Tibial artery (tissue), 4 donors: ENCODE results near the gene TERC.
A peak's percentile ranks its signal among the peaks of the same experiment; 100 is the strongest.

Source experiments
- DNase-seq, 2 donors: peaks; one replicate each; pipeline ENCODE4 v3.0.0-alpha.2; 2019
- H3K27ac ChIP-seq, 2 donors: fragments of 200-600 bp; sonication (generic) in 1 of 2; 1 replicate in 1 of 2; 2 replicates in 1 of 2; pipeline ENCODE4 v1.5.1; 2018 to 2019; ENCODE audit warnings: mild to moderate bottlenecking in 1 of 2
- H3K27me3 ChIP-seq, 2 donors: fragments of 200-600 bp; sonication (generic) in 1 of 2; one replicate each; pipeline versions ENCODE4 v1.5.1 to v1.6.0; 2016 to 2019
- H3K36me3 ChIP-seq, 3 donors: fragments of 200-600 bp; sonication (generic) in 2 of 3; one replicate each; pipeline ENCODE4 v1.5.1; 2016 to 2019; ENCODE audit warnings: mild to moderate bottlenecking in 2 of 3
- H3K4me1 ChIP-seq, 4 donors: fragments of 200-600 bp; sonication (generic) in 2 of 4; 1 replicate in 3 of 4; 2 replicates in 1 of 4; pipeline ENCODE4 v1.5.1; 2016 to 2019
- H3K4me3 ChIP-seq, 2 donors: fragments of 200-600 bp; sonication (generic) in 1 of 2; 1 replicate in 1 of 2; 2 replicates in 1 of 2; pipeline ENCODE4 v1.5.1; 2018 to 2019; ENCODE audit warnings: mild to moderate bottlenecking in 2 of 2
- H3K9me3 ChIP-seq, 3 donors: fragments of 200-600 bp; sonication (generic) in 1 of 3; one replicate each; pipeline ENCODE4 v1.5.1; 2016 to 2019
- intact Hi-C: fragments of 100-400 bp; cut with DNase I; formaldehyde crosslinking; loops from one replicate; pipeline ENCODE4 v1.15.0; 2023; ENCODE audit warnings: low total_unique reads
- TF ChIP-seq, protein P1 (sequence below), 2 experiments: fragments of 200-600 bp in 1 of 2; fragments of 450-650 bp in 1 of 2; IDR thresholded peaks; one replicate each; pipeline ENCODE4 v1.5.1; 2017 to 2019; ENCODE audit warnings: antibody characterized with exemption in 2 of 2, mild to moderate bottlenecking in 1 of 2, moderate library complexity in 1 of 2

TERC gene

DNA sequence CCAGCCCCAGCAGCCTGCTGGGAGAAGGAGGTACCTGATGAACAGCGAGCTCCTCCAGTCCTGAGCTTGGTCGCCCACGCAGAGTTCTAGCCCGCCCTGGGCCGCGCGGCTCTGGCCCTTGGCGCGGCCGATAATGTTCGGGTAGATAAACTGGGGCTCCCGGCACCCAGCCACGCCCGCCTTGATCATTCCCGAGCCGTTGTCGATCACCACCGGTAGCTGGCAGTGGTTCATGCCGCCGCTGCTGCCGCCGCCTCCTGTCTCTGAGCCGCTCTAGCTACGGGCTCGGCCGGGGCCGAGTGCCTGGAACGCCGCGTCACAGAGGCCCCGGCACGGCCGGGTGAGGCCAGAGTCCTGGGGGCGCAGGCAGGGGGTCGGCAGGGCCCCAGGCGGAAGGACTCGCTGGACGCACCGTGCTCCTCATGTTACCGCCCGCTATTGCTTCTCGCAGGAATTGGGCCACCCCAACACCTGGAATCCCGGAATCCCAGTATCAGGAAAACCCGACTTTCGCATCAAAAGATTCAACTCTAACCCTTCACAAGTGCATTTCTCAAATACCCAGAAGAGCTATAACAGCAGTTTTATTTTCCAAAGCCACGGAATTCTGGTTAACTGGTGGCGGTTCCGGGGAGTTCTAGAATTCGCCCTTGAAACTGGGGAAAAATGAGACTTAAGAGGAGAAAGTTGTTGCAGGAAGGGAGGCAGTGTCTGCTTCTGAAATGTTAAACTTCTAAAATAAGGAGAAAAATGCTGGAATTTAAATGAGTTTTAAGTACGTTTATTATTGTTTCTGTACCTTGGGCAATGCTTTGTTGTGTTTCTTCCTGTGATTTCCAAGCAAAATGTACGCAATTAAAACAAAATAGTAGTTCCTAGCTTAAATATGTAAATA, 4.7 kb upstream of the TERC start, which contains the start of gene ACTRT3:
ACTRT3 (minus strand) TSS at position 275 of the 895 bp plus-strand sequence; CDS start at position 234, 41 bp downstream.
- no peaks in the 10 kb centered on the region for H3K9me3 ChIP-seq
- TF ChIP-seq, protein P1, sequence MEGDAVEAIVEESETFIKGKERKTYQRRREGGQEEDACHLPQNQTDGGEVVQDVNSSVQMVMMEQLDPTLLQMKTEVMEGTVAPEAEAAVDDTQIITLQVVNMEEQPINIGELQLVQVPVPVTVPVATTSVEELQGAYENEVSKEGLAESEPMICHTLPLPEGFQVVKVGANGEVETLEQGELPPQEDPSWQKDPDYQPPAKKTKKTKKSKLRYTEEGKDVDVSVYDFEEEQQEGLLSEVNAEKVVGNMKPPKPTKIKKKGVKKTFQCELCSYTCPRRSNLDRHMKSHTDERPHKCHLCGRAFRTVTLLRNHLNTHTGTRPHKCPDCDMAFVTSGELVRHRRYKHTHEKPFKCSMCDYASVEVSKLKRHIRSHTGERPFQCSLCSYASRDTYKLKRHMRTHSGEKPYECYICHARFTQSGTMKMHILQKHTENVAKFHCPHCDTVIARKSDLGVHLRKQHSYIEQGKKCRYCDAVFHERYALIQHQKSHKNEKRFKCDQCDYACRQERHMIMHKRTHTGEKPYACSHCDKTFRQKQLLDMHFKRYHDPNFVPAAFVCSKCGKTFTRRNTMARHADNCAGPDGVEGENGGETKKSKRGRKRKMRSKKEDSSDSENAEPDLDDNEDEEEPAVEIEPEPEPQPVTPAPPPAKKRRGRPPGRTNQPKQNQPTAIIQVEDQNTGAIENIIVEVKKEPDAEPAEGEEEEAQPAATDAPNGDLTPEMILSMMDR (IDR thresholded peaks at IDR 0.05): no peak
- H3K4me3 ChIP-seq: peak within 1 kb of the TSS; percentile 71 to 85
- intact Hi-C loops: loop anchor here (10.0 kb wide), 2 partner anchors 415 to 585 kb away; partner anchors contain the start of genes PHC3 and SKIL
- no peaks in the 10 kb centered on the region for H3K27me3 ChIP-seq
- peak; percentile 51 to 80 for DNase-seq
- peaks cover 0 to 3% (median 0%) of the 10 kb centered on the region in 3 donors for H3K36me3 ChIP-seq
- H3K4me1 ChIP-seq: peaks cover 0 to 13% (median 7%) of the 10 kb centered on the region in 4 donors
- peak within 1 kb of the TSS; percentile 89 to 96 for H3K27ac ChIP-seq

DNA sequence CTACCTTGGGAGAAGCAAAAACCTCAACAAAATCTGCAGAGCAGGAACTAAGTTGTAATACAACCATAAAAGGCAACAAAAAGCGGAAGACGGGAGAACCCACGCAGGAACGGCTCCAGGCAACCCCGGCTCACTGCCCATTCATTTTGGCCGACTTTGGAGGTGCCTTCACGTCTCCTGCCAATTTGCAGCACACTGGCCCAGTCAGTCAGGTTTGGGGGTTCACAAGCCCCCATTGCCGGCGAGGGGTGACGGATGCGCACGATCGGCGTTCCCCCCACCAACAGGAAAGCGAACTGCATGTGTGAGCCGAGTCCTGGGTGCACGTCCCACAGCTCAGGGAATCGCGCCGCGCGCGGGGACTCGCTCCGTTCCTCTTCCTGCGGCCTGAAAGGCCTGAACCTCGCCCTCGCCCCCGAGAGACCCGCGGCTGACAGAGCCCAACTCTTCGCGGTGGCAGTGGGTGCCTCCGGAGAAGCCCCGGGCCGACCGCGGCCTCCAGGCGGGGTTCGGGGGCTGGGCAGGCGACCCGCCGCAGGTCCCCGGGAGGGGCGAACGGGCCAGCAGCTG, 463 bp downstream of the TERC start:
- intact Hi-C loops: loop anchor here (10.0 kb wide), 2 partner anchors 420 to 590 kb away; partner anchors contain the start of genes PHC3 and SKIL
- TF ChIP-seq, protein P1 (IDR thresholded peaks at IDR 0.05): peak in 1 of 2 experiments; percentile 12
- H3K36me3 ChIP-seq: no peaks in the 10 kb centered on the region
- peaks cover 0 to 10% (median 5%) of the 10 kb centered on the region in 4 donors for H3K4me1 ChIP-seq
- peak; percentile 57 to 86 for DNase-seq
- no peaks in the 10 kb centered on the region for H3K9me3 ChIP-seq
- H3K27me3 ChIP-seq: no peaks in the 10 kb centered on the region
- H3K4me3 ChIP-seq: peak overlapping the region; percentile 71 to 86
- H3K27ac ChIP-seq: peak overlapping the region; percentile 94 to 96

DNA sequence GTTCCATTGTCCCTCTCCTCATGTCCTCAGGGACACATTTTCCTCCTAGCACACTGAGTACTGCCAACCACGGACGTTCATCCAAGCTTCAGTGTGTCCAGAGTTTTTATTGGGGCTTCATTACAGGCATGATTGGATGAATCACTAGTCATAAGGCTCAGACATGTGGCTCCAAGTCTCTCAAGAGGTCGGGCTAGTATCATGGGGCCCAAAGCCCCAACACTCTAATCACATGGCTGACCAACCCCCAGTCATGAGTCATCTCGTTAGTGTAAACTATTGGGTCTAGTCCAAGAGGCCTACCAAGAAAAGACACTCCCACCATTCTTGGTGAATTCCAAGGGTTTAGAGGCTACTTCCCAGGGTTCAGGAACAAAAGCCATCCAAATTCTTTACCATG, 4.4 kb downstream of the TERC start:
- peaks cover 0 to 10% (median 4%) of the 10 kb centered on the region in 4 donors for H3K4me1 ChIP-seq
- no peak for DNase-seq
- peaks cover 0 to 2% of the 10 kb centered on the region in 2 donors for H3K27me3 ChIP-seq
- intact Hi-C loops: loop anchor here (10.0 kb wide), 2 partner anchors 424 to 594 kb away; partner anchors contain the start of genes PHC3 and SKIL
- no peaks in the 10 kb centered on the region for H3K9me3 ChIP-seq
- TF ChIP-seq, protein P1 (IDR thresholded peaks at IDR 0.05): no peak
- H3K36me3 ChIP-seq: no peaks in the 10 kb centered on the region
- no peak overlapping the region for H3K4me3 ChIP-seq
- H3K27ac ChIP-seq: no peak overlapping the region

DNA sequence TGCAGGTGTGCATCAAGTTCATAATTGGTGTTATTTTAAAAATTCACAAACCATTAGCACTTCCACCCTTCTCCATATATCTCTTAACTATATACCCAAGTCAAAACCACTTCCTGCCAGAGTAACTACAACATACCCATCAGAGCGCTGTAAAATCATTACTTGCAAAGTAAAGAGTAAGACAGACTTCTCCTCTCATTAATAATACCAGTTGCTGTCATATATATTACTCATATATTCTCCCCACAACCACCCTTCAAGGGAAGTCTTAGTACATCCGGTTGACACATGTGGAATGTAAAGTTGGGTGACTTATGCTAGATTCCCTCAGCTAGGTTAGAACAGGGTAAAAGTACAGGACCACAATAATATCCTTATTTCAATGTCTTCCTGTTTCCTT, 5.6 kb downstream of the TERC start:
- peaks cover 0 to 10% (median 3%) of the 10 kb centered on the region in 4 donors for H3K4me1 ChIP-seq
- no peaks in the 10 kb centered on the region for H3K36me3 ChIP-seq
- H3K4me3 ChIP-seq: no peak overlapping the region
- intact Hi-C loops: no loop called here
- no peak overlapping the region for H3K27ac ChIP-seq
- DNase-seq: no peak
- H3K27me3 ChIP-seq: peaks cover 0 to 9% of the 10 kb centered on the region in 2 donors
- TF ChIP-seq, protein P1 (IDR thresholded peaks at IDR 0.05): no peak
- no peaks in the 10 kb centered on the region for H3K9me3 ChIP-seq

DNA sequence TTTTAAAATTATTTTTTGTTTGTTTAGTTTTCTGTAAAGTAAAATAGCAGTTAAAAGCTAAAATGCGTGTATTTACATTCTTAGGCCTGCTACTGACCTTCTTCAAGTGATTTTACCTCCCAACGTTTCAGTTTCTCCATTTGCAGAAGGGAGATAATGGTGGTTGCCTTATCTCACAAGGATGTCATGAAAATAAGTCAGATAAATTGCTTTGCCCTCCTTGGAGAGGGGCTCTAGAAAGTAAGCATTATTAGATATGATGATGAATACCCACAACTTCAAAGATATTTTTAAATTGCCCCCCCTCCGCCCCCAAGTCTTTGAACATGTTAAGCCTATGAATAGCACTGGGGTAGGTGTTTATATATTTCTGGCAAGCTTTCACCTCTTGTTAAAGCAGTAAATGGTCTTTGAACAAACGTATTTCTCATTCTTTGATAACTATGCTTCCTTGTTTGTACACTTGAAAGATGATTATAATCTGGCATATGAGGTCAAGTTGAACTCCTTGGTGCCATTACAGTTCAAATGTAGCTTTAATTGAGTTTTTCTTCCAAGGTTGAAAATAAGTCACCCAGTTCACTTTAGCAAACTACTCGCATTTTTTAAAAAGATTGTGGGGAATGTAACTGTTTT, 6.4 kb downstream of the TERC start:
- Histone ChIP-seq H3K4me1 (peaks cover 0 to 6% (median under 1%) of the 10 kb centered on the region in 4 donors), H3K9me3 (no peaks in the 10 kb centered on the region), H3K4me3 (no peak overlapping the region), H3K27ac (no peak overlapping the region), H3K36me3 (no peaks in the 10 kb centered on the region), H3K27me3 (peaks cover 0 to 12% of the 10 kb centered on the region in 2 donors)
- no peak for DNase-seq
- TF ChIP-seq, protein P1 (IDR thresholded peaks at IDR 0.05): no peak
- intact Hi-C loops: no loop called here
